DND-41 (cell line): ENCODE data around the gene UBE2QL1.

Experiments used
- ATAC-seq: fragments of 200-7000 bp; cut with Tn5 transposase; 3 replicates; pipeline ENCODE4 v1.9.1; 2021; ENCODE audit warnings: low read depth; ENCODE audit not compliant: insufficient read depth
- DNase-seq: peaks from one replicate; pipeline ENCODE4 v3.0.0-alpha.2; 2020
- H2AFZ ChIP-seq: 2 replicates; pipeline ENCODE4 v1.6.0; 2012; ENCODE audit warnings: low read depth, low read length
- H3K27ac ChIP-seq: 2 replicates; pipeline ENCODE4 v1.5.1; 2012; ENCODE audit warnings: low read length, inconsistent platforms
- H3K27me3 ChIP-seq: fragments of 200-600 bp; sonication (generic); 2 replicates; pipeline ENCODE4 v1.6.0; 2012; ENCODE audit warnings: low read length, mild to moderate bottlenecking, inconsistent platforms; ENCODE audit not compliant: insufficient read depth, poor library complexity
- H3K36me3 ChIP-seq: 2 replicates; pipeline ENCODE4 v1.5.1; 2012; ENCODE audit warnings: low read length, inconsistent platforms; ENCODE audit not compliant: insufficient read depth
- H3K4me1 ChIP-seq: 2 replicates; pipeline ENCODE4 v1.5.1; 2012; ENCODE audit warnings: mild to moderate bottlenecking, low read length; ENCODE audit not compliant: insufficient read depth
- H3K4me2 ChIP-seq: 2 replicates; pipeline ENCODE4 v1.6.0; 2012; ENCODE audit warnings: mild to moderate bottlenecking, moderate library complexity, low read length, inconsistent platforms; ENCODE audit not compliant: insufficient read depth
- H3K4me3 ChIP-seq, 2 experiments: fragments of 200-600 bp in 1 of 2; shearing (Covaris generic) in 1 of 2; 2 replicates each; pipeline ENCODE4 v1.5.1; 2012 to 2016; ENCODE audit warnings: inconsistent platforms in 2 of 2, low read length in 2 of 2, mild to moderate bottlenecking in 2 of 2, low read depth in 1 of 2, moderate library complexity in 1 of 2
- H3K79me2 ChIP-seq: 2 replicates; pipeline ENCODE4 v1.6.0; 2012; ENCODE audit warnings: low read length, inconsistent platforms; ENCODE audit not compliant: insufficient read depth
- H3K9ac ChIP-seq: 2 replicates; pipeline ENCODE4 v1.6.0; 2012; ENCODE audit warnings: low read depth, mild to moderate bottlenecking, inconsistent platforms, low read length, moderate library complexity
- H3K9me3 ChIP-seq: 2 replicates; pipeline ENCODE4 v1.5.1; 2012; ENCODE audit warnings: low read length, moderate library complexity, mild to moderate bottlenecking, inconsistent platforms; ENCODE audit not compliant: insufficient read depth, severe bottlenecking
- H4K20me1 ChIP-seq: 2 replicates; pipeline ENCODE4 v1.6.0; 2012; ENCODE audit warnings: low read length; ENCODE audit not compliant: insufficient read depth
- EZH2 ChIP-seq: IDR thresholded peaks from 3 replicates; pipeline ENCODE4 v1.6.1; 2012; ENCODE audit warnings: borderline replicate concordance, low read depth, mild to moderate bottlenecking, moderate library complexity, low read length, inconsistent platforms; ENCODE audit not compliant: severe bottlenecking
- TF ChIP-seq, protein P1 (sequence below): IDR thresholded peaks from 2 replicates; pipeline ENCODE4 v1.5.1; 2012; ENCODE audit warnings: borderline replicate concordance, low read length, moderate library complexity, mild to moderate bottlenecking; ENCODE audit not compliant: poor library complexity, severe bottlenecking; ENCODE audit errors: extremely low read depth

Gene UBE2QL1

GRCh38 chr5:6527749-6528455 lies 79.2 kb downstream of the UBE2QL1 start:
- ATAC-seq: no peak
- DNase-seq: no peak
- Histone ChIP-seq H3K4me2 (no peak overlapping the region), H4K20me1 (no peaks in the 10 kb centered on the region), H3K79me2 (no peaks in the 10 kb centered on the region), H3K27me3 (no peaks in the 10 kb centered on the region), H3K4me3 (no peak overlapping the region), H3K27ac (no peak overlapping the region), H3K9me3 (no peaks in the 10 kb centered on the region), H3K4me1 (no peaks in the 10 kb centered on the region), H2AFZ (no peak overlapping the region), H3K9ac (no peak overlapping the region), H3K36me3 (no peaks in the 10 kb centered on the region)
- TF ChIP-seq, protein P1, sequence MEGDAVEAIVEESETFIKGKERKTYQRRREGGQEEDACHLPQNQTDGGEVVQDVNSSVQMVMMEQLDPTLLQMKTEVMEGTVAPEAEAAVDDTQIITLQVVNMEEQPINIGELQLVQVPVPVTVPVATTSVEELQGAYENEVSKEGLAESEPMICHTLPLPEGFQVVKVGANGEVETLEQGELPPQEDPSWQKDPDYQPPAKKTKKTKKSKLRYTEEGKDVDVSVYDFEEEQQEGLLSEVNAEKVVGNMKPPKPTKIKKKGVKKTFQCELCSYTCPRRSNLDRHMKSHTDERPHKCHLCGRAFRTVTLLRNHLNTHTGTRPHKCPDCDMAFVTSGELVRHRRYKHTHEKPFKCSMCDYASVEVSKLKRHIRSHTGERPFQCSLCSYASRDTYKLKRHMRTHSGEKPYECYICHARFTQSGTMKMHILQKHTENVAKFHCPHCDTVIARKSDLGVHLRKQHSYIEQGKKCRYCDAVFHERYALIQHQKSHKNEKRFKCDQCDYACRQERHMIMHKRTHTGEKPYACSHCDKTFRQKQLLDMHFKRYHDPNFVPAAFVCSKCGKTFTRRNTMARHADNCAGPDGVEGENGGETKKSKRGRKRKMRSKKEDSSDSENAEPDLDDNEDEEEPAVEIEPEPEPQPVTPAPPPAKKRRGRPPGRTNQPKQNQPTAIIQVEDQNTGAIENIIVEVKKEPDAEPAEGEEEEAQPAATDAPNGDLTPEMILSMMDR: no peak
- no peak for TF ChIP-seq EZH2

GRCh38 chr5:6535594-6535993 lies 86.9 kb downstream of the UBE2QL1 start:
- no peak for DNase-seq
- no peak for TF ChIP-seq EZH2
- TF ChIP-seq, protein P1: no peak
- H3K9me3 ChIP-seq: no peaks in the 10 kb centered on the region

GRCh38 chr5:6539060-6539459 lies 90.4 kb downstream of the UBE2QL1 start:
- Histone ChIP-seq H3K27me3 (no peaks in the 10 kb centered on the region), H3K4me1 (no peaks in the 10 kb centered on the region), H3K79me2 (no peaks in the 10 kb centered on the region), H3K4me2 (no peak overlapping the region), H3K27ac (no peak overlapping the region), H4K20me1 (no peaks in the 10 kb centered on the region), H3K4me3 (no peak overlapping the region), H3K9me3 (no peaks in the 10 kb centered on the region), H2AFZ (no peak overlapping the region), H3K9ac (no peak overlapping the region), H3K36me3 (no peaks in the 10 kb centered on the region)
- ATAC-seq: no peak
- DNase-seq: no peak
- TF ChIP-seq, protein P1: no peak
- TF ChIP-seq EZH2: no peak

More at GRCh38 chr5:6535594-6535993, 86.9 kb downstream of the UBE2QL1 start:
- no peak for ATAC-seq
- Histone ChIP-seq H3K4me3 (no peak overlapping the region), H3K4me1 (no peaks in the 10 kb centered on the region), H3K27ac (no peak overlapping the region), H3K27me3 (no peaks in the 10 kb centered on the region), H4K20me1 (no peaks in the 10 kb centered on the region), H3K36me3 (no peaks in the 10 kb centered on the region), H3K9ac (no peak overlapping the region), H2AFZ (no peak overlapping the region), H3K4me2 (no peak overlapping the region), H3K79me2 (no peaks in the 10 kb centered on the region)
